Cardiac muscle cell (in vitro differentiated cells and primary cell): ENCODE data around the gene PDE1A. TPM values are rescaled to one million over a fixed set of nuclear protein-coding genes. Genes with fewer than 3 reads are reported as not detected.

Experiments
- DNase-seq, 2 donors: peaks; one replicate each; pipeline versions ENCODE4 v3.0.0 to v3.0.0-alpha.2; 2010 to 2017; ENCODE audit warnings: low read depth in 1 of 2, low spot score in 1 of 2
- H3K27ac ChIP-seq: fragments of 200-600 bp; sonication (generic); 2 replicates; pipeline ENCODE4 v1.5.1; 2016
- H3K27me3 ChIP-seq: fragments of 200-600 bp; sonication (generic); 2 replicates; pipeline ENCODE4 v1.6.0; 2016; ENCODE audit warnings: control low read depth
- H3K36me3 ChIP-seq: fragments of 200-600 bp; sonication (generic); 2 replicates; pipeline ENCODE4 v1.5.1; 2016; ENCODE audit warnings: control low read depth
- H3K4me1 ChIP-seq: fragments of 200-600 bp; sonication (generic); 2 replicates; pipeline ENCODE4 v1.8.1; 2017; ENCODE audit warnings: low read depth, mild to moderate bottlenecking, mixed run types
- H3K4me3 ChIP-seq: fragments of 200-600 bp; sonication (generic); 2 replicates; pipeline ENCODE4 v1.5.1; 2016; ENCODE audit warnings: mild to moderate bottlenecking
- H3K9me3 ChIP-seq: fragments of 200-600 bp; sonication (generic); 2 replicates; pipeline ENCODE4 v1.5.1; 2017; ENCODE audit warnings: low read depth, mild to moderate bottlenecking, control low read depth
- polyA plus RNA-seq: library from polyadenylated mRNA; unstranded; fragments of >200 nt; fragmentation: Nextera tagmentation; extraction: Ambion mirVana; gene quantifications from 2 replicates; pipeline ENCODE4 v1.2.1, GENCODE V29; 2016
- total RNA-seq: library from RNA; depleted of rRNA; stranded (reverse); fragments of >200 nt; gene quantifications from 2 replicates; pipeline ENCODE4 v1.2.3, GENCODE V29; 2016
- TF ChIP-seq, protein P1 (sequence below): IDR thresholded peaks from 2 replicates; pipeline ENCODE4 v1.5.1; 2012; ENCODE audit warnings: low read depth, mild to moderate bottlenecking, low read length

PDE1A gene
- total and polyA plus RNA-seq, 2 experiments from 2014 or later, result 0.06 to 0.60 TPM

DNA sequence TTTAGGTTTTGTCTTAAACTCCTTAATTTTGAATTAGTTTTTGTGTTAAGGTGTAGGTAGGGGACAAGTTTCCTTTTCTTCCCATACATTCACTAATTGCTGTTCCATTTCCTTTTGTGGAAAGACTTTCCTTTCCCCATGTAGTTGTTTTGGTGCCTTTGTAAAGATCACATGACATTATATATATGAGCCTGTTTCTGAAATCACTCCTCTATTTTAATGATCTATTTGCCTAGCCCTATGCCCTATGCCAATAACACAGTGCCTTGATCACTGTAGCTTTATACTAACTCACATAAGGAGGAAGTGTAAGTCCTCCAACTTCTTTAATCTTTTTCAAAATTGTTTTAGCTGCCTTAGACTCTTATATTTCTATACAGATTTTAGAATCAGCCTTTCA is 229.3 kb downstream of the PDE1A start:
- TF ChIP-seq, protein P1, sequence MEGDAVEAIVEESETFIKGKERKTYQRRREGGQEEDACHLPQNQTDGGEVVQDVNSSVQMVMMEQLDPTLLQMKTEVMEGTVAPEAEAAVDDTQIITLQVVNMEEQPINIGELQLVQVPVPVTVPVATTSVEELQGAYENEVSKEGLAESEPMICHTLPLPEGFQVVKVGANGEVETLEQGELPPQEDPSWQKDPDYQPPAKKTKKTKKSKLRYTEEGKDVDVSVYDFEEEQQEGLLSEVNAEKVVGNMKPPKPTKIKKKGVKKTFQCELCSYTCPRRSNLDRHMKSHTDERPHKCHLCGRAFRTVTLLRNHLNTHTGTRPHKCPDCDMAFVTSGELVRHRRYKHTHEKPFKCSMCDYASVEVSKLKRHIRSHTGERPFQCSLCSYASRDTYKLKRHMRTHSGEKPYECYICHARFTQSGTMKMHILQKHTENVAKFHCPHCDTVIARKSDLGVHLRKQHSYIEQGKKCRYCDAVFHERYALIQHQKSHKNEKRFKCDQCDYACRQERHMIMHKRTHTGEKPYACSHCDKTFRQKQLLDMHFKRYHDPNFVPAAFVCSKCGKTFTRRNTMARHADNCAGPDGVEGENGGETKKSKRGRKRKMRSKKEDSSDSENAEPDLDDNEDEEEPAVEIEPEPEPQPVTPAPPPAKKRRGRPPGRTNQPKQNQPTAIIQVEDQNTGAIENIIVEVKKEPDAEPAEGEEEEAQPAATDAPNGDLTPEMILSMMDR, result no peak
- H3K9me3 ChIP-seq, result no peaks in the 10 kb centered on the region
- H3K27ac ChIP-seq, result no peak overlapping the region
- H3K4me3 ChIP-seq, result no peak overlapping the region
- no peak for DNase-seq
- no peaks in the 10 kb centered on the region for H3K27me3 ChIP-seq
- no peaks in the 10 kb centered on the region for H3K36me3 ChIP-seq
- no peaks in the 10 kb centered on the region for H3K4me1 ChIP-seq

DNA sequence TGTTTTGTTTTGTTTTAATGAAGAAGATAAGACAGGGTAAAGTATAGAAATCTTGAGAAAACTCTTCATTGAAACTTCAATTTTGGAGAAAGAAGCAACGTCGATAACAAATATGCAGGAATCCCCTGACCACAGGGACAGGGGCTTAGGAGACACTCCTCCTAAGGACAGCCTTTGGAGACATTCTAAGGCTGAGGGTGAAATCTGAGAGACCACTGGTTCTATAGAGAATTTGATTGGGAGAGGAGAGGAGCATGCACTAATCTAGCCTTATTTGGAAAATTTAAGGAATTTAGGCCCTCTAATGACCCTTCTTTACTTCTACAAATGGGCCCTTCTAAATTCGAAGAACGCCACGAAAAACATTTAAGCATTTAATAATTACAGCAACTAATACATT is 233.5 kb downstream of the PDE1A start:
- no peak for DNase-seq
- Histone ChIP-seq H3K27me3 (no peaks in the 10 kb centered on the region), H3K4me1 (no peaks in the 10 kb centered on the region), H3K27ac (no peak overlapping the region), H3K4me3 (no peak overlapping the region), H3K36me3 (no peaks in the 10 kb centered on the region), H3K9me3 (no peaks in the 10 kb centered on the region)
- TF ChIP-seq, protein P1, result no peak

DNA sequence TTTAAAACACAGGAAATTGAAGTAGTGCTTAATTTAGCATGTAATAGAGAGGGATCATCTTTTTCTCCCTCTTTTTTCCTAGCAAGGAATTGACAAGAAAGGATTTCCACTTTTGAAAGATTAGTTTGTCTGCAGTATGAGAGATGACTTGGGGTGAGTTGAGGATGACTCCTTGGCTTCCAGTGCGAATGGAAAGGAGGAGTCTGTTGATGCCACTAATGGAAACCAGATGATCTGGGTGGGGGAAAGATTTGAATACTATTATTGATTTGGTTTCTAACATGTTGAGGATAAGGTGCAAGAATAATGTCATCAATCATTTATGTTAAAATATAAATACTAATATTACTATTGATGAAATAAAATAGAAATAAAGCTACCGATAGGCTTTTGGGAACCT is 235.8 kb downstream of the PDE1A start:
- Histone ChIP-seq H3K27me3 (no peaks in the 10 kb centered on the region), H3K9me3 (no peaks in the 10 kb centered on the region), H3K36me3 (no peaks in the 10 kb centered on the region), H3K4me1 (peaks cover 6% of the 10 kb centered on the region), H3K4me3 (no peak overlapping the region), H3K27ac (no peak overlapping the region)
- DNase-seq, result no peak
- TF ChIP-seq, protein P1, result no peak

DNA sequence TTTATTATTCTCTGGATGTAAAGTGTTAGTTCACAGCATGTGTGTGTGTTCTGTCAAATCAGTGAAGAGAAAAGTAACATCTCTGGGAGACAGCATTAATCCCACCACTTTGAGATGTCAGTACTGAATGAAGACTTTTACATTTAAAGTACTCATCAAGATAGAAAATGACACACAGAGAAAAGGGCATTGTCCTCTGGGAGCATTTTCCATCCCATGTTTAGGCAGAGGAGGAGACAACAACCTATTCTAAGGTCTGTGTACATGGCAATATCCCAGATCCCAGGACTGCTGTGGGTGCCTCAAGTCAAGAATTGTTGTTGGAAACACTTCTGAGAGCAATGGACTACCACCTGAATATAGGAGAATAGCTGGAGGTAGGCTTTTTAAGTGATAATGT is 239.7 kb downstream of the PDE1A start:
- Histone ChIP-seq H3K36me3 (no peaks in the 10 kb centered on the region), H3K27ac (no peak overlapping the region), H3K4me1 (peaks cover 6% of the 10 kb centered on the region), H3K9me3 (no peaks in the 10 kb centered on the region), H3K27me3 (no peaks in the 10 kb centered on the region), H3K4me3 (no peak overlapping the region)
- TF ChIP-seq, protein P1, result no peak
- no peak for DNase-seq

DNA sequence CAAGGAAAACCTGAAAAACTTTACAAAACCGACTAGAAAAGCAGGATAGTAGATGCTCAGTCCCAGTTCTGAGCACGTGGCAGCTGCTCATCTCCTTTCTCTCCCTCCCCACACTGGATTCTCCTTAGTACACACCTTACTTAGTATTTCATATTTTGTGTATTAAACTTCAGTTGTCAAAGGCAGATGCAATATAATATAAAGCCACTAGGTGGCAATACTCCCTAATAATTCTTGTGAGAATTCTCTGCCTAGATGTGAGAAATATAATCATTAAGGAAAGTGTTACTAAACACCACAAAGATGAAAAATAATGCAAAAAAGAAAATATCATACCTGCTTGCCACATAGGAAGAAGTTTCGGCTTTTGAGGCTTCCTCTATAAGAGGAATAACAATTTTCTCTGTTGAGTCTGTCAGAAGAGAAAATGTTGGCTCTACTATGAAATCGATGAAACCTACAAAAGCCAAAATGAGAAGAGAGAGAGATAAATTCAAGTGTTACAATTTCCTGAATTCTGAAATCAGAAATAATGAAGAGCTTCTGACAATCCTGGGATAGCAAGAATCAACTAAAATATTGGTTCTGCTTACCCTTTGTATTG is 240.6 kb downstream of the PDE1A start:
- TF ChIP-seq, protein P1, result peak; percentile 48
- peak; percentile 61 to 62 for DNase-seq
- H3K9me3 ChIP-seq, result no peaks in the 10 kb centered on the region
- H3K4me1 ChIP-seq, result peaks cover 6% of the 10 kb centered on the region
- no peak overlapping the region for H3K27ac ChIP-seq
- H3K36me3 ChIP-seq, result no peaks in the 10 kb centered on the region
- H3K4me3 ChIP-seq, result no peak overlapping the region
- no peaks in the 10 kb centered on the region for H3K27me3 ChIP-seq

DNA sequence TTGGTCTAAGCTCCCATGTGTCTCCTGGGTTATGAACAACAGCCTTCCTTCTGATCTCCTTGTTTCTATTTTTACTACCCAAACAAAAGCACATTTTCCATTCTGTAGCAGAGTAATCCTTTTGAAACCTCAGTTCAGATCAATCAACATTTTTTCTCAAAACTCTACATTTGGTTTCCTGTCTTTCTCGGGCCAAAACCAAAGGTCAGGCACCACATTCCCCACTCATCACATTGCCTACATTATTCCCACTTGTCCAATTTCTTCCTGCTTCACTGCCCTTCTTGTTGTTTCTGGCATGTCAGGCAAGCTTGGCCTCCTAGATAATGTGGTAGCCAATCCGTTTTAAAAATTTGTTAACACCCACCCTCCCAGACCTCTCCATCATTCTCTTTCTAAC is 244.4 kb downstream of the PDE1A start:
- no peak overlapping the region for H3K4me3 ChIP-seq
- no peak overlapping the region for H3K27ac ChIP-seq
- H3K4me1 ChIP-seq, result peaks cover 6% of the 10 kb centered on the region
- H3K36me3 ChIP-seq, result no peaks in the 10 kb centered on the region
- H3K27me3 ChIP-seq, result no peaks in the 10 kb centered on the region
- no peaks in the 10 kb centered on the region for H3K9me3 ChIP-seq
- peak in 1 of 2 donors; percentile 35 for DNase-seq
- TF ChIP-seq, protein P1, result no peak
